MV-4-11 (cell line): ENCODE measurements around the gene DIDO1.

ENCODE experiments used
- DNase-seq: peaks from one replicate; lab custom pipeline; 2025; lab: John Stamatoyannopoulos, UW

Gene DIDO1

GRCh38 chr20:62879275-62880146 is 46.8 kb downstream of the DIDO1 start:
- DNase-seq: no peak

- no peak for DNase-seq
Measured at GRCh38 chr20:62878244-62879038, 47.9 kb downstream of the DIDO1 start.

DNA sequence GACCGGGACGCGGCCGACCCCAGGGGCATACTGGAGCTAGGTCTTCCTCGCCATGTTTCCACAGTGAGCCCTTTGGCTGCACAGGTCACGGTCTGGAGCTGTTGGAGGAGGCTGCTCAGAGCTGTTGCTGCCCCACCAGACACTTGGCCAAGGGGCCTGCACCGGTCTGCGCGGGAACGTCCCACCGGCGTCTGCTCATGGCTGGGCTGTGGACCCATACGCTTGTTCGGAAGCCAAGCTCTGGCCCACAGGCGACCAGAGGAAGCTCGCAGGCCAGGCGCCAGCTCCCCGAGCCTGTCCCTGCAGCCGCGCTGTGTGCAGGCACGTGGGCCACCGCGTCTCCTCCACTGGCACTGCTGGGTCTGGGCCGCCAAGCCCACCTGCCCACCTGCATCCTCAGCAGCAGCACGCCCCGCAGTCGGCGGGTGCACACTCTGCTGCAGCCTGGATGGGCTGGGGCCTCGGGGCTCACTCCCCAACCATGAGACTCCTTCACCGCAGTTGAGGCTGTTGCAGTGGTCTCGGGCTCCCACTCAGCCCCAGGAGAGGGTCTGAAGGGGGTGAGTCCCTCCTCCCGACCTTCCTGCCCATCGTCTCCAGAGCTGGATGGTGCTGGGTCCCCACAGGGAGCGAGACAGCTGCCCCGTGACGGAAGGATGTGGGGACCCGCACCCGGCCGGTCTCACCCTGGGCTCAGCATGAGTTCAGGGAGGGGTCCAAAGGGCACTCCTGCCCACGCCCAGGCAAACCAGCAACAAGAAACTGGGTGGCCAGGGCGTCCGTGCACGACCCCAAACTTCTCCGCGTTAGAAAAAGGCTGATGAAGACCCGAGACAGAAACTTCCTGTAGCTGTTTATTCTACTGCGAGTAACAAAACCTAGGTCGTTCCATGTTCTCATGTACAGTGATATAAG is 49.1 kb downstream of the DIDO1 start:
- no peak for DNase-seq

GRCh38 chr20:62876501-62876901 is 49.8 kb downstream of the DIDO1 start:
- DNase-seq: no peak

DNA sequence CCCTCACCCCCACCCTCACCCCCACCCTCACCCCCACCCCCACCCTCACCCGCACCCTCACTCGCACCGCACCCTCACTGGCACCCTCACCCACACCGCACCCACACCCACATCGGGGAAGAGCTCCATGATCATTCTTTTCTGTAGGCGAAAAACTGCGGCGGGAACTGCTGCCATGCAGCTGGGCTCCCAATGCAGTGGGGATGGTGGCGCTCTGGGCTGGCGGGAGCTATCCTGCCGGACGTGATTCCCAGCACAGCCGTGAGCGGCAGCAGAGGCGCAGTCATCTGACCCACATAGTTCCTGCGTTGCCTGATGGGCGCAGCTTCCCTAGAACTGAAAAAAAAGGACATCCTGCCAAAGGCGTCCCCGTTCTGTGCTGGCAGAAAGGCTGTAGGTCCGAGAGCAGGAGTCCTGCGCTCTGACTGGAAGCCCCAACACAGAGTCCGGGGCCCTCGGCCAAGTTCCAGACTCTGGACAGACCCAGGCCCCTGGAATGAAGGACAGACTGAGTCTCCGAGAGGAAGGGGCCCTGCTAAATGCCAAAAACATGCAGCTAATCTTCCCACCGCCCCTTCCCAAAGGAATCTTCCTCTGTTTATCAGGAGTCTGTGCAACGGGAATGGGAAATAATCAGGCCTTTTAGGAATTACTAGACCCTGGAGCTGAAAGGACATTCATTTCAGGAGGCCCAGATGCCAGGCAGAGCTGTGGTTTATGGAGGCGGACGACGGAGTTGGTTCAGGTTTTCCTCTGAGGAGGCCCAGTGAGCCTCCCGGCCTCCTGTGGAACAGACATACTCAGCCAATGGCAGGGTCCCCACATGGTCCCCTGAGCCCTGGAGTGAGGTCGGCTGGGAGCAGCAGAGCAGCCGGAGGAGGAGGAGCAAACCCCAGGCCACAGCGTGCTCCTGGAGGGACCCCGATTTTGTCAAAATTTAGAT is 50.6 kb downstream of the DIDO1 start:
- DNase-seq: no peak

GRCh38 chr20:62874964-62875344 is 51.4 kb downstream of the DIDO1 start:
- no peak for DNase-seq

GRCh38 chr20:62873681-62874031 is 52.6 kb downstream of the DIDO1 start:
- peak; percentile 76 for DNase-seq

DNA sequence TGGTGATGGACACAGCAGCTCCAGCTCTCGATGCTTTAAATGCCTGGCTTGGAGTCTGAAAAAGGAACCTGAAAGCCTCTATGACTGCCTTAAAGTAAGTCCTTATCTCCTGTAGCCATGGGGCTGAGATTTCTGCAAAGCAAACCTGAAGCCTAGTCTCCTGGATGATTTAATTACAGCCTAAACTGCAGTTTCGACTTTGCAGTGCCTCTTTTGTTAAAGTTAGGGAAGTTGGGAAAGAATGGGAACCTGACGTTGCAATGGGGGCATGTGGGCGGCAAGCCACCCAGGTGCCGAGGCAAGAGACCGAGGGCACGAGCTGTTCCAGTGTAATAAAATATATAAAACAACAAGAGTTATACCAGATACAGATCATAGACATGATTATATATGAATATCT is 53.0 kb downstream of the DIDO1 start:
- no peak for DNase-seq

DNA sequence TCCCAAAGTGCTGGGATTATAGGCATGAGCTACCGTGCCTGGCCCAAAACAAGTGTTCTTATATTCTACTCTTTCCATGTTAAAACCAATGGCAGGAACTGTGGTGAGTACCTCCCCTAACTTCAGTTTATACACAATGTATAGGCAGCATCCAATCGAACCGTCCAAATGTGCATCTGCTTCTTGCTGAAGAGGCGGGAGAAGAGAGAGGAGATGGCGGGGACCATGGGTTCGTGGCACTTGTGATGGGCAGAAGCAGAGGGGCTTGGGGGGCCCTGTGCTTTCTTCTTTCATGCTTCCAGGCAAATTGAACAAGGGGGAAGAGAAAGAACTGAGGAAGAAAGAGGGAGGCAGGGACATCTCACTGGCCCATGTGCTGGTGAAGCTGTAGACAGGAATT is 53.4 kb downstream of the DIDO1 start:
- no peak for DNase-seq

GRCh38 chr20:62872184-62872847 is 54.0 kb downstream of the DIDO1 start:
- DNase-seq: peak; percentile 78

DNA sequence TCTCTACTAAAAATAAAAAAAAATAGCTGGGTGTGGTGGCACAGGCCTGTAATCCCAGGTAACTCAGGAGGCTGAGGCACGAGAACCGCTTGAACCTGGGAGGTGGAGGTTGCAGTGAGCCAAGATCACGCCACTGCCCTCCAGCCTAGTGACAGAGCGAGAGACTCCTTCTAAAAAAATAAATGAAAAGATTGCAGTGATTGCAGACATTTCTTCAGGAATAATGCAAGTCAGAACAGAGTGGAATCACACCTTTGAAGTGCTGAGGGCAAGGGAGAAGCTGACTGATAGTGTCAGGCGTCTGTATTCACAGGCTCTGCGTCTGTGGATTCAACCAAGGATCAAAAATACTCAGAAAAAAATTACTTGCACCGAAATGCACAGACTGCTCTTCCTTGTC is 62.1 kb downstream of the DIDO1 start:
- DNase-seq: no peak

- peak; percentile 68 for DNase-seq
Measured at GRCh38 chr20:62861726-62862336, 64.5 kb downstream of the DIDO1 start, which contains the start of gene TCFL5. TCFL5 (minus strand) TSS chr20:62861822; CDS start chr20:62861670, 152 bp downstream.

DNA sequence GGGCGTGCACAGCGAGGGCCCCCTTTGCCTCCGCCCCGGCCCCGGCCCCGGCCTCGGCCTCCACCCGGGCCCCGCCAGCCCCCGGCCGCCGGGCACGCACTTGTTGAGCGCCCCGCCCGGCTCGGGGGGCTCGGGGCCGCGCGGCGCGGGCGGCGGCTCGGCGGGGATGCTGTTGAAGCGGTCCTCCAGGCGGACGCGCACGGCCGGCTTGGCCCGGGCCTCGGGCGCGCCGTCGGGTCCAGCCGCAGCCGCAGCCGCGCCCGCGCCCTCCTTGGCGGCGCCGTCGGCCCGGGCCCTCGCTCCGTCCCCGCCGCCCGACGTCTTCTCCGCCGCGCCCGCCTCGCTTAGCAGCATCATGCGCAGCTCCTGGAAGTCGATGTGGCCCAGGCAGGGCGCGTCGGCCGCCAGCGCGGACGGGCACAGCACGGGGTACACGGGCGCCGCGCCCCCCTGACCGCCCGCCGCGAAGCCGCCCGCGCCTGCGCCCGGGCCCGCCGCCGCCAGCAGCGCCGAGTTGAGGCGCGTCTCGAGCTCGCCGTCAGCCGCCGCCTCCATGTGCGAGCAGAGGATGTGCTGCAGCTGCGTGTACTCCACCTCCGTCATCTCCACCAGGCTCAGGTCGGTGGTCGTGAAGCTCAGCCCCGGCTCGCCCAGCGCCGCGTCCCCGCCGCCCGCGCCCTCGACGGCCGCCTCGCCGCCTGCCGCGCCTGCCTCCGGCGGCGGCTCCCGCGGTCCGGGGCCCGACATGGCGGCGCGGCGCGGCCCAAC is 65.2 kb downstream of the DIDO1 start:
- DNase-seq: no peak

DNA sequence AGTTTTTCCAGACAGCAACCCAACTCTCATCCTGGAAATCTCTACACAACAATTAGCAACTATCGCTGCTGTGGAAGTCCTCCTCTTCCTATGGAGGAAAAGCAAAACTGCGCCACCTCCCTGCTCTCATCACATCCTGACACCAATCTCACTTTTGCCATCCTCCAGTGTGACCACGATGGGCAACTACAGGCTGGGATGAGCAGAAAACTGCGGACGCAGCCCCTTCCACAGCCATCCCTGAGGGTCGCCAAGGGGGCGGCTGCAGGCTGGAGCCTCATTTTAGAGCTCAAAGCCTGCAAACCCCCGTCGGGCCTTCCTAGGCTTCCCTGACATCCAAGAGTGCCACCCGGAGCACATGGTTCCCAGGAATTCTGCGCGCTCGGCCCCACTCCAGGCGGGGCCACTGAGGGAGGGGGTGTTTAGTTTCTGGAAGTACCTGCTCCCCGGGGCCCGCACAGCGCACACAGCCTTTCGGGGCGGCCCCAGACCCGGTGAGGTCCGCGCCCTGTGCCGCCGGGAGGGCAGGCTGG is 65.8 kb downstream of the DIDO1 start:
- DNase-seq: no peak

- no peak for DNase-seq
Measured at GRCh38 chr20:62859721-62860120, 66.6 kb downstream of the DIDO1 start.

DNA sequence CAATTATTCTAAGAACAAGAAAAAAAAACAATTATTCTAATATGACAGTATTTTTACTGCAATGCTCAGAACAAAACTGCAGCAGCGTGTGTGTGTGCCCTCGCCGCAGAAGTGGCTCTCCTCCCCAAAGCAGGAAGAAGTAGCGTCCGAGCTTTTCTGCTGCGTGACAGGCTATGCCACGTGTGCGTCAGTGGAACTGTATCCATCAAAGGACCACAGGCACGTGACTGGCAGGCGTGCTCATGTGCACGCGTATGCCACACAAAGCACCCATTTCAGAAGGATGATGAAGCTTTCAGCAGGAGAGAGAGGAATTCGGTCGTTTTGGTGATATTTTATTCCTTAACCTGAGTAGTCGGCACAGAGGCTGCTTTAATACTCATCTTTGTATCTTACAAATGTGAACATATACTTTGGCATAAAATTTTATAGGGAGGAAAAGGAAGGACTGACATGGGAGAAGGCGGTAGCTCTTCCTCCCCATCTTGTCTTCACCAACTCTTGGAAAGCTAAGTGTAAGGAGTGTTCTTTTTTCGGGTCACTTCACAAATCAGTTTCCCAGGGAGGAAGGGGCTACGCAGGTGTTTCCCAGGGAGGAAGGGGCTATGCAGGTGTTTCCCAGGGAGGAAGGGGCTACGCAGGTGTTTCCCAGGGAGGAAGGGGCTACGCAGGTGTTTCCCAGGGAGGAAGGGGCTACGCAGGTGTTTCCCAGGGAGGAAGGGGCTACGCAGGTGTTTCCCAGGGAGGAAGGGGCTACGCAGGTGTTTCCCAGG is 68.1 kb downstream of the DIDO1 start:
- DNase-seq: no peak

- no peak for DNase-seq
Measured at GRCh38 chr20:62856931-62857619, 69.2 kb downstream of the DIDO1 start.

GRCh38 chr20:62855120-62855519 is 71.2 kb downstream of the DIDO1 start:
- DNase-seq: no peak
